NCI-H1694 treated with DMSO at 0.1 percent for 48 hours (cell line): ENCODE data around the gene LARGE1.
"Not testable (repeated sequence)": the region's sequence is repeated elsewhere in the genome, so short reads cannot be mapped to it uniquely, and the experiment has no call there.

ENCODE experiments used
- DNase-seq: peaks from one replicate; lab custom pipeline; 2025; lab: John Stamatoyannopoulos, UW

Gene LARGE1

DNA sequence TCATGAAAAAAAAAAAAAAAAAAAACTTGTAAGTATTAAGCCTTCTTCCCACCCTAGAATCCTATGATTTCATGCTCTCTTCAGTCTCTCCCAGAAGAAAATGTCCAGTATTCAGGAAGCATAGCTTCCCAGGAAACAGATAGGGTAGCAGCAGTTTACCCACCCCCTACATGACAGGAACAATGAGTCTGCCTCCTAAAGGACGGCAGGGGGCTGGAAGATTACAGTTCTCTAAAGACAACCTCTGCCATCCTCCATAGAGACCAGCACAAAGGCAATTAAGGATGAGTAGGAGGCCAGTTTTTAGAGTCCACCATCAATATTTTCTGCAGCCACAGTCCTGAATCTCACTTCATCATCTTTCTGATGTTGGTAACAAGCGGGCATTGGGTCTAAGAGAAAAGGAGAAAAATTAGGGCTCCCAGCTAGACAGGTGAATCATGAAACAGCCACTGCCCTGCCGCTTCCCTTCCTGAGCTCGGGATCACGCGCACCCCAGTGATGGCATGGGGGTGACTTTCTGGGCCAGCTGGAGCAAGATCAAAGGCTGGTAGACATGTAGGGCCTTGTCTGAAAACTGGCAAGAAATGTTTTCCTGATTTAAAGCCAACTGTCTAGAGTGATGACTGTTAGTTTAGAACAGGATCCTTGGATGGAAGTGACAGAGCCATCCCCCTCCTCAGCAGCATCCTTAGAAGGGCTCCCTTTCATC is 322.8 kb downstream of the LARGE1 start:
- DNase-seq = no peak

- DNase-seq = no peak
Measured at GRCh38 chr22:33593818-33594217, 326.5 kb downstream of the LARGE1 start.

- no peak for DNase-seq
Measured at GRCh38 chr22:33591946-33592345, 328.3 kb downstream of the LARGE1 start.

GRCh38 chr22:33589297-33589696 is 331.0 kb downstream of the LARGE1 start:
- no peak for DNase-seq

DNA sequence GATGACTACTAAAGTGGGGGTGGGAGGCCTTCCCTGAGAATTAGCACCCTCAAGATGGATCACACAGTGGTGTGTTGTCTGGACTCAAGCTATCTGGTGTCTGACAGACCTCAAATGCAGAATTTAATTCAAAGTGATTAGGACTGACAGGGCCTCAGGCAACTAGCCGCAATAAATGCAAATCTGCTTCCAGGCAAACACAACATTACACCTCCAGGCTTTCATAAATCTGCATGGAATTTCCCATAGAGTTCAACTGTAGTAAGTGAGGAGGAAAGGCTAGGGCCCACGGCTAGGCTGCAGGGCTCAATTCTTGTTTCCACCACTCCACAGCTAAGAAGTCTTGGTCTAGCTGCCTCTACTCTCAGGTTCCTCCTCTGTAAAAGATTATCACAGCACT is 331.4 kb downstream of the LARGE1 start:
- no peak for DNase-seq

GRCh38 chr22:33584152-33584551 is 336.1 kb downstream of the LARGE1 start:
- DNase-seq = no peak

GRCh38 chr22:33582822-33583400 is 337.4 kb downstream of the LARGE1 start:
- no peak for DNase-seq

DNA sequence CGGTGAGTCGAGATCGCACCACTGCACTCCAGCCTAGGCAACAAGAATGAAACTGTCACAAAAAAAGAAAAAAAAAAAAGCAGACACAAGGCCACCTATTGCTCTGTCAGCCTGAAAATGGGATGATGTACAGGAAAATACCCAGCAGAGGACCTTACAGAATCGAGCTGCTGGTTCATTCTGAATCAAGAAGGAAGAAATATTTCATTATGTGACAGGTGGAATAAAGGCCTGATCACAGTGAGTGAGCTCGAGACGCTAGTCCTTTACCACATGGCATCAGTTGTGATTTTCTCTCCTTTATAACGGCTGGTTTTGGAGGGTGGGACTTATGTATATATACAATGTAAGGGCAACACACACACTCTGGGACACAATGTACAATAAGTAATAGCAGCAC is 340.0 kb downstream of the LARGE1 start:
- no peak for DNase-seq

GRCh38 chr22:33579448-33580093 is 340.7 kb downstream of the LARGE1 start:
- peak; percentile 10 for DNase-seq

DNA sequence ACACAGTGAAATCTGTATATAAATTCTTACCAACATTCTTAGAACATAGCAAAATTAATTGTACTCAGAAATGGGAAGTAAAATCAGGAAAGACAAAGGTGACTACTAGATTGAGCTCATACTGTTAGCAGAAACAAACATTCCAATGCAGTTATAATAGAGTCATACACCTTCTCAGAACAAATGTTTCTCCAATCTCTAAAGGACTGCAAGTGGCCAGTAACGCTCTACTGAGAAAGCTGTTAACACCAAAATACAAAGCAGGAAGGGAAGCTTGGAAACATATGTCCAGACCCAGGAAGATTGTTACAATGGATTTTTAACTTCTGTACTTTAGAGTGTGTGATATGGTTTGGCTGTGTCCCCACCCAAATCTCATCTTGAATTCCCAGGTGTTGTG is 341.5 kb downstream of the LARGE1 start:
- no peak for DNase-seq

GRCh38 chr22:33577862-33578411 is 342.3 kb downstream of the LARGE1 start:
- DNase-seq = no peak

DNA sequence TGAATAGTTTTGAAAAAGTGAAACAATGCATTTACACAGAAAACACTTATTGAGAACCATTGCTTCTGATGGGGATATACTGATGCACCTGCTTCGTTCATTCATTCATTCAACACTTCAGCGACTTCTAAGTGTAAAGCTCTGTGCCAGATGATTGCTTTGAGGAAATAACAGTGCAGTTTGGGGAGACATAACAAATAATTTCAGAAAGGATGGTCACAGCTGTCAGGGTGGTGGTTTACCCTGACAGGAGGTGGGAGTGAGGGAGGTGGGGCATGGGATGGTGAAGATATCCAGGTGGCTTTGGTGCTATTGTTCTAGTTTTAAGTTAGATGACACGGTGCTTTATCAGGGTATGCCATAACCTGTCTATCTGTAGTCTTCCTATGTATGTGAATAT is 344.1 kb downstream of the LARGE1 start:
- DNase-seq = no peak

DNA sequence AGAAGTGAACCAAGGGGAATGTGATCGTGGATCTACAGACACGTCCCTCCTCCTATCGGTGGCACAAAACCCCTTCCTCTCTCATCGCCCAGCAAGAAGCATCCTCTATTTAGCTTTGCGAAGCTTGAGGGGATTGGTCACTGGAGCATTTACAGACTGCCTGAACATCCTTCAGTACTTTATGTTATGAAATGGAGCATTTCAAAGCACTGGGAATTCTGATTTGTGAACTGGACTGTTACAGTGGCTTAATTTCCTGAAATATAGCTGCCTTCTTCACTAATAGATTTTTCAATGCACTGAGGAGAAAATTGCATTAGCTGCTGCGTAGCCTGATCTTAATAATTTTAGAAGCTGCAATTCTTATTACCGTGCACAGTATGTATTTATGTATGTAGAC is 344.5 kb downstream of the LARGE1 start:
- no peak for DNase-seq

DNA sequence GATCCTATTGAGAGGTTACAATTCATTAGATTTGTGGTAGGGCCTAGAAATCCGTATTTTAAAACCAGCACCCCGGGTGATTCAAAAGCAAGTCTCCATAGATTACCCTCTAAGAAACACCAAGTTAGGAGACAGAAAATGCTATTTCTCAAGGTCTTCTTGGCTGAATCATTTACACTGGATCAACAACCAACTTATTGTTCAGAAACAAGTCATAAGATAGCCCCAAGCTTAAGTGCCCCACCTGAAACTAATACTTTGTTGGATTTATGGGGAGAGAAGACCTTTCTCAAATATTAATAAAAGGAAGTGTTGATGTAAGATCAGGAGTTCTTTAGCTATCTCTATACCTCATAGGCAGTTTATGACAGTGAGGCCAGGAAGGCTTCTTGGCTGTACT is 345.2 kb downstream of the LARGE1 start:
- no peak for DNase-seq

- DNase-seq = no peak
Measured at GRCh38 chr22:33573479-33573878, 346.8 kb downstream of the LARGE1 start.

DNA sequence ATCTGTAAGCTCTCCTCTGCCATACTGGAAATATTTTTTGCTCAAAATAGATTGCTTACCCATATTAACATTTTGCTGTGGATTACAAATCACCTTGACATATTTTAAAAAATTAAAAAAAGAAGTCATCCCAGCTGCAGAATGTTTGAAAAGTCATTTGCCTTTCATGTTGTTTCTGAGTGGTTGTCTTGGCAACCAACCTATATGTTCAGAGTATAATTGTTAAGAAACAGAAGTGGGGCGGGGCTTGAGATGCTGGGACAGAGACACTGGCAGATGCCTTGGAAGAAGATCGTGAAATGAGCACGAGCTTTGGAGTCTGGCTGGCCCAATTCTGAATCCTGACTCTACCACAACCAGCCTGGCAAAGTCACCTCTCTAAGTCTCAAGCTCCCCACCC is 348.2 kb downstream of the LARGE1 start:
- no peak for DNase-seq

- no peak for DNase-seq
Measured at GRCh38 chr22:33570110-33570509, 350.2 kb downstream of the LARGE1 start.

- DNase-seq = no peak
Measured at GRCh38 chr22:33569559-33569958, 350.7 kb downstream of the LARGE1 start.

DNA sequence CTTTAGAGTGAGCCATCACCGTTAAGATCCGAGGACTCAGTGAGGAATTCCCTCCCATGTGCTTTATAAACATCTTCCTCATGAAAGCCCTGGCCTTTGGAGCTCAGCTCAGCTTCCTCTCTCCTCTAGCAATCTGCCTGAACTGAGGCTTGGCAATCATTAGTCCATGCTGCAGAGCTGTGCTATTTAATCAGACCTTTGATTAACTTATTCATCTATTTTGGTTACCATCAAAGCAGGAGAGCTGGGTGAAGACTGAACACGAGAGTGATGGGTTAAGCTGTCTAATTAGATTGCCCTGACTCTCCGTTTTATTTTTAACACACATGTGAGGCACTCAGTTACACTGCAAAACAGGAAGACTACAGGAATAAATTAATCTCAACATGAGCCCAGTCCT is 351.3 kb downstream of the LARGE1 start:
- no peak for DNase-seq

- DNase-seq = not testable (repeated sequence)
Measured at GRCh38 chr22:33566495-33566894, 353.8 kb downstream of the LARGE1 start.

- DNase-seq = no peak
Measured at GRCh38 chr22:33565580-33565995, 354.7 kb downstream of the LARGE1 start.

DNA sequence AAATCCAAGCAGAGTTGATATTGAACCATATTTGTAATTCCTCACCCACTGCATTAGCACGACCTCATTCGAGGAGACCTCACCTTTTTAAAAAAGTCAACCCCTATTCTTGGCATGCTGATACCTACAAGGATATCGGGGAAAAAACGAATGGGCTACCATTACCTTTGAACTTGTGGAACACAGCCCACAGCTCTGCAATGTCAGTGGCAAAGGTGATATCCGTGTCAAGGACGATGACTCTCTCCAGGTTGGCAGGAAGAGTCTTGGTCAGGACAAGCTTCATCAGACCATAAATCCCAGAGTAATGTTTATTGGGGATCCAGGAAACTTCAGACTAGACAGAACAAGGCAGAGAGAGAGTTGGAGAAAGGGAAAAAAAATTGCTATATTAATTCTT is 355.6 kb downstream of the LARGE1 start:
- DNase-seq = no peak
